Glomerular visceral epithelial cell (primary cell): Measurements from ENCODE around the gene MCRS1.

ENCODE experiments used
- DNase-seq: peaks from one replicate; pipeline ENCODE4 v3.0.0-alpha.2; 2016; ENCODE audit errors: extremely low spot score

The MCRS1 gene

GRCh38 chr12:49582850-49583249 lies 14.9 kb upstream of the MCRS1 start:
- DNase-seq, result no peak

DNA sequence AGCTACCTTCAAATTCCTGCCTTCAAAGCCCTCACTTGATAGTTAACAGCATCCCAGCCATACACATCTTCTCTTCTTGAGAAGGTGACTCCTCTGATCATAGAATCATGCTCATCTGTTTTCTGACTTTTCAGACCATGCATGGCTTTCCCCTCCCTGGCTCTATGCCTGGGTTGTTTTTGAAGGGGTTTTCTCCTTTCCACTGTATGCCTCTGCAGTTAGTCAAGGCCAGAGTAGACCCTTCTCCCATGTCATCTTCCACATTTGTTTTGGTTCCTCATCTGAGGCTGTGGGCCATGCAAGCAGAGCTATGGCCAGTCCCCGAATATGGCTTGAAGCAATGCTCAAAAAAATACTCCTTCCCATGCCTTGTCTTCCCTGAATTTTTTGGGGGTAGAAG lies 14.3 kb upstream of the MCRS1 start:
- no peak for DNase-seq

- DNase-seq, result peak; percentile 89
Measured at GRCh38 chr12:49580572-49581535, 12.9 kb upstream of the MCRS1 start.

GRCh38 chr12:49578471-49579112 lies 10.7 kb upstream of the MCRS1 start:
- no peak for DNase-seq

GRCh38 chr12:49577589-49578315 lies 9.8 kb upstream of the MCRS1 start:
- DNase-seq, result no peak

DNA sequence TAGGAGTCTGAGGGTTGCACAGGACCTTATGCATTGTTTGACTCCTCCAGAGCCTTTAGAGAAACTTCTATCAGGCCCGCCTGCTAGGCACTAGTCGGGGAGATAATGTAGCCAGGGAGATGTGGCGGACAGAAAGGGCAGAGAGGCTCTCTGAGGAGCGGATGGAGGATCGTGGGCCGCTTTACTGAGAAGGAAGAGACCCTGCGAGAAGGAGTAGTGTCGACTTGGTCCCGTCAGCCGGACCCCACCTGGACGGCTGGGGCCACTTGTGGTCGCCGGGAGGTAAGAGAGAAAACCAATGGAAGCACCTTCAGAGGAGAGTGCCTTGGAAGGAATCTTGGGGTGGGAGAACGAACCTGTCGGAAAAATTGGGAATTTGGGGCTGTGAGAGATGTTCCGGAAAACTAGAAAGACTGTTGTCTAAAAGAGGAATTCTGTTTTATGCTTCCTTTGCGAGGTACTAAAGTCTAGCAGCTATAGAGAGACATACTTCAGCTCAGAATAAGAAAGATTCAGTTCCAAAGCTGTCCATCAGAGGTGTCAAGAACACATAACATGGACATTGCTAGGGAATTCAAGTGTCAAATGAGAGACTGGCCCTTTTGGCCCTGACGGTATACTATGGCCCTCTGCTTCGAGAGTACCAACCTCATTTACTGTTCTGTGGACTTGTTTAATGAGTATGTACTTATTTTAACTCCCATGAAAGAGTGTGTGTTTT lies 660 bp upstream of the MCRS1 start:
- peak; percentile 16 for DNase-seq

GRCh38 chr12:49567302-49567610 lies 686 bp downstream of the MCRS1 start:
- DNase-seq, result no peak

DNA sequence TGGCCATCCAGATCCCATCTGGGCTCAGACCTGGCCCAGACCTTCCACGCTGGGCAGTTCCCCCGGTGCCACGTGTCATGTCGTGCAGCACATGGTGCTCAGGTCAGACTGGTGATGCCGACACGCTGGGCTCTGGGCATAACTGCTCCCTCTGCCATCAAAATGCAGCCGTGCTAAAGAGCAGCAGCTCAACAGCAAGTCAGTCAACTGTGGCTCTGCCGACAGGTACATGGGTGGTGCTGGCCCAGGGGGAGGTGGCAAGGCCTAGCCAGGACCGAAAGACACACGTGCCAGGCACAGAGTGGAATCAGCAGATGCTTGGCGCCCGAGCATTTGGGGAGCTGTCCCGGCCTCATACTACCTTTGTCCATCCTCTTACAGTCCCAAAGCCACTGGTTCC lies 1.6 kb downstream of the MCRS1 start:
- no peak for DNase-seq

GRCh38 chr12:49565406-49566265 lies 2.3 kb downstream of the MCRS1 start:
- no peak for DNase-seq

DNA sequence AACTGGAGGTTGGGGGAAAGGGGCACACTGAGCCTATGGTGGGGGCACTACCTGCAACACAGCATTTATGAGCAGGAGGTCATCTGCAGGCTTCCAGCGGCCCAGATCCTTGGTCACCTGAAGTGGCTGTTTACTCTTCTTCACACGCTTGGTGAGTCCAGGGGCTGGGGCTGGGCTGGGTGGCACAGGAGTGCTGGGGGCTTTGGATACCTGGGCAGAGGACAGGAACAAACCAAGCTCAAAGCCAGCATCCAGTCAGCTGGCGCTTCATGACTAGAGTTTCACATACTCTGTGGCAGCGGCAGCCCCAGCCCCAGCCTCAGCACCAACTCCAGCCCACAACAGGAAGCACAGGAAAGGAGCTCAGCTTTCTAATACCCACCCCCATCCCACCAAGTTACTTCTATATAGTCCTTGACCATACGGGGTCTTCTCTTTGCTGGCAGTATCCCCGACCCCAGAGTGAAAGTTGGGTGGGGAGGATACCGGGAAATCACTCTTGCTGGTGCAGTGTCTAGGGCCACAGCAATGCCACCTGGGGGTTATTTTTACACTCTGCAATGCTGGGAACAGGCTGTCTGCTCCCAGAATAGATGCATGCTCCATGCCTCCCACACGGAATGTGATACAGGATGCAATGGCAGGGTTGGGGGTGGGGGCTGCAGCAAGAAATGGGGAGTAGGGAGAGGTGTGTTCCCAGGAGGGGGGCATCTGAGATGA lies 3.1 kb downstream of the MCRS1 start:
- no peak for DNase-seq

GRCh38 chr12:49563951-49564685 lies 3.8 kb downstream of the MCRS1 start:
- DNase-seq, result no peak

DNA sequence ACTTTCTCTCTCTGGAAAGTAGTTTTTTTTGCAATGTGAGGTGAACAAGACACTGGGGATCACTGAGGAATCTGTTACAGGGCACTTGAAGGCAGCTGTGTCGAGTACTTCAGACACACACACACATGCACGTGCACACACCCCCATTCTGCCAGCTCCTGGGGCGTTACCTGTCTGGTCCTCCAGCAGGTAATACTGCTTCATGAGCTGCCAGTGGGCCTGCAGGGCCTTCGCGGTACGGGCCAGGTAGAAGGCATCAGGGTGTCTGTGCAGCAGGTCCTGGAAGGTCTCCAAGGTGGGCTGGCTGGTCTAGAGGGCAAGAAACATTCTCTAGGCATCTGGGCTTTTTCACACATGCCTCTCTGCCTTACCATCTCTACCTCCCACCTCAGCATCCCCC lies 5.1 kb downstream of the MCRS1 start:
- DNase-seq, result no peak

DNA sequence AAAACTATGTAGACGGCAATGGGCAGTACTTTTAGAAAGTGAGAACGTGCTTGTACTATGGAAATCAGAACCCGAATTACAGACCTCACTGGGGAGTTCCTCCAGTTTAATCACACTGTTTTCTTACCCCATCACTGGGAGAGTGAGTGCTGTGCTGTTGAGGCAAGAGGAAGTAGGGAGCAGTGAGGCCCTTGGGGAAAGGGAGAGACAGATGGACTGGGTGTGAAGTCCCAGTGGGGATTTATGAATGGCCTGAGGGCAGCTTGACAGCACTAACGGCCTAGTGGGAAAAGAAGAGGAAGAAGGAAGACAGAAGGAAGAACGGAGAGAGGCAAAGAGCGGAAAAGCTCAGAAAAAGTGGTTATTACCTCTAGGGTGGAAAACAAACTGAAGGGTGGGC lies 5.7 kb downstream of the MCRS1 start:
- no peak for DNase-seq

- DNase-seq, result no peak
Measured at GRCh38 chr12:49560695-49561094, 7.2 kb downstream of the MCRS1 start.

GRCh38 chr12:49559011-49559675 lies 8.8 kb downstream of the MCRS1 start:
- DNase-seq, result no peak

- DNase-seq, result no peak
Measured at GRCh38 chr12:49558526-49558925, 9.4 kb downstream of the MCRS1 start.

DNA sequence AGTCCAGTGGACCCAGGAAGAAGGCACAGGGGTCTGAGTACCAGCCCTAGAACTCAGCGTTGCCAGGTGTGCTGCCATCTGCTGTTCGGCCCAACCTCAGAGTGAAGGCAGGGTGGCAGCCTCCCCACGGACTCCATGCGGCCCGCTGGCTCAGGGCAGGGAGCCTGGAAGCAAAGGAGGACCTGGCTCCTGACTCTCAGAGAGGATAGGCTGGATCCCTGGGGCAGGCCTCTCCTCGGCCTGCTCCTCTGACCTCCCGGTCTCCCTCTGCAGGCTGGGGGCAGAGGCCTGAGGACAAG lies 10.1 kb downstream of the MCRS1 start:
- no peak for DNase-seq

DNA sequence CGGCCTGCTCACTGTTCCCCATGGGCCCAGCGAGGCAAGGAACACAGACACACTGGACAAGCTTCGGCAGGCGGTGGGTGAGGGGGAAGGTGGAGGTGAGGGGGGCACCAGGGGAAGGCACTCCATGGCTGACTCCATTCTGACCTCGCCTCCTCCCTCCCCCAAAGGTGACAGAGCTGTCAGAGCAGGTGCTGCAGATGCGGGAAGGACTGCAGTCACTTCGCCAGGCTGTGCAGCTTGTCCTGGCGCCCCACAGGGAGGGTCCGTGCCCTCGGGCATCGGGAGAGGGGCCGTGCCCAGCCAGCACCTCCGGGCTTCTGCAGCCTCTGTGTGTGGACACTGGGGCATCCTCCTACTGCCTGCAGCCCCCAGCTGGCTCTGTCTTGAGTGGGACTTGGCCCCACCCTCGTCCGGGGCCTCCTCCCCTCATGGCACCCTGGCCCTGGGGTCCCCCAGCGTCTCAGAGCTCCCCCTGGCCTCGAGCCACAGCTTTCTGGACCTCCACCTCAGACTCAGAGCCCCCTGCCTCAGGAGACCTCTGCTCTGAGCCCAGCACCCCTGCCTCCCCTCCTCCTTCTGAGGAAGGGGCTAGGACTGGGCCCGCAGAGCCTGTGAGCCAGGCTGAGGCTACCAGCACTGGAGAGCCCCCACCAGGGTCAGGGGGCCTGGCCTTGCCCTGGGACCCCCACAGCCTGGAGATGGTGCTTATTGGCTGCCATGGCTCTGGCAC lies 10.6 kb downstream of the MCRS1 start:
- DNase-seq, result no peak
